ENCODE measurements around the gene GRAMD2B. TPM values are rescaled to one million over a fixed set of nuclear protein-coding genes. Genes with fewer than 3 reads are reported as not detected.

Gene GRAMD2B
- total RNA-seq, 1 experiment from 2014 or later = 4.1 TPM

DNA sequence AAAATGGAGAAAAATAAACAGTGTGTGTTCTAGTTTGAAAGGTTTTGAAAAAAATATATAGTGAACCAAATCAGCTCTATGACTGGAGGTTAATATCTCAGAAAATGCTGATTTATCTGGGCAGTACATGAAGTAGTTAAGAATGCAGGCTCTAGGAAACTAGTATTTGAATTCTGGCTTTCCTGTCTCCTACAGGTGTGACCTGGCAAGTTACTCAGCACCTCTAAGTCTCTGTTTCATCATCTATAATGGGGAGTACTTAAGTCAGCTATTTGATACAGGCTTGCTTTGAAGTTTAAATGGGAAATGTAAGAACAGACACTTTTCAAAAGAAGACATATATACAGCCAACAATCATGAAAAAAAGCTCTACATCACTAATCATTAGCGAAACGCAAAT is 5.2 kb downstream of the GRAMD2B start:
- Histone ChIP-seq H3K36me3 (ENCODE audit: control insufficient read depth, insufficient read depth, low read length) (no peaks in the 10 kb centered on the region), H3K9me3 (ENCODE audit: control insufficient read depth, insufficient read depth, low read depth, low read length) (no peaks in the 10 kb centered on the region), H3K4me3 (ENCODE audit: low read depth in 2 of 2, low read length in 2 of 2) (no peak overlapping the region), H3K27ac (ENCODE audit: low read length) (no peak overlapping the region), H3K4me1 (ENCODE audit: control insufficient read depth, insufficient read depth, low read length) (no peaks in the 10 kb centered on the region), H3K27me3 (ENCODE audit: control insufficient read depth, insufficient read depth, low read length) (no peaks in the 10 kb centered on the region)
- no TSS peak for BruUV-seq (replicated peaks)
- DNase-seq (ENCODE audit: low read depth, low spot score) = no peak
- POLR2A ChIA-PET = interaction anchor here (0.7 kb wide), 1 partner anchor 1650 kb away, joined by 4 read pairs; no protein-coding TSS in a partner anchor
- no peak for ATAC-seq
- intact Hi-C loops (cut with micrococcal nuclease; ENCODE audit: unreplicated experiment) (no loop called here), in situ Hi-C loops (cut with HindIII; ENCODE audit: low pct_unique_long_range_greater_than_20kb, low sequenced_read_pairs) (no loop called here)
- CTCF ChIA-PET = no interaction called here
- no peak for TF ChIP-seq REST (IDR thresholded peaks at IDR 0.05; ENCODE audit: insufficient read depth in 1 of 2, low read depth in 2 of 2, low read length in 1 of 2)
- no peak for TF ChIP-seq CTCF (IDR thresholded peaks at IDR 0.05)
- TF ChIP-seq POLR2AphosphoS5 (IDR thresholded peaks at IDR 0.05; ENCODE audit: low read depth, low read length) = no peak
- no peak for TF ChIP-seq TCF7L2 (IDR thresholded peaks at IDR 0.05; ENCODE audit: low read depth, low read length)
- TF ChIP-seq SIN3A (IDR thresholded peaks at IDR 0.05; ENCODE audit: borderline replicate concordance, insufficient read depth, low read depth, low read length) = no peak

DNA sequence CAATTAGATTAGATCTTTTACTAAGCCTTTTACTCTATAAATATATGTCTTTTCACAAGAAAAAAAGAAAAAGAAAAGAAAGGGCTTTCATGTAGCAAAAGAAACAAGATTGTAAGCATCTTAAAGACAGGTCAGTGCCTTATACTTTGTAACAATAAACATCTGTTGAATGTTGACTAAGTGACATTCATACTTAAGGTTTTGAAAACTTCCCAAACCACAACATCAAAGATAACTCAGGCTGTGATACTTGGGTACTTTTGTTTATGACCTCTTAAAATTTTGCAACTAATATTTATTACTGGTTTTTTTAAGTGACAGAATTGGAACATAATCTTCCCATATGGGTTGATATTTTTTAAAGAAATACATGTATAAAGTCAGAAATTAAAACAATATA is 7.4 kb downstream of the GRAMD2B start:
- in situ Hi-C loops (cut with HindIII; ENCODE audit: low pct_unique_long_range_greater_than_20kb, low sequenced_read_pairs) (no loop called here), intact Hi-C loops (cut with micrococcal nuclease; ENCODE audit: unreplicated experiment) (no loop called here)
- ChIA-PET CTCF (no interaction called here), POLR2A (no interaction called here)
- no peak for DNase-seq (ENCODE audit: low read depth, low spot score)
- H3K4me3 ChIP-seq (ENCODE audit: low read depth in 2 of 2, low read length in 2 of 2) = no peak overlapping the region
- no peaks in the 10 kb centered on the region for H3K36me3 ChIP-seq (ENCODE audit: control insufficient read depth, insufficient read depth, low read length)
- H3K4me1 ChIP-seq (ENCODE audit: control insufficient read depth, insufficient read depth, low read length) = no peaks in the 10 kb centered on the region
- TF ChIP-seq REST (IDR thresholded peaks at IDR 0.05; ENCODE audit: insufficient read depth in 1 of 2, low read depth in 2 of 2, low read length in 1 of 2) = no peak
- no peak for TF ChIP-seq CTCF (IDR thresholded peaks at IDR 0.05)
- TF ChIP-seq POLR2AphosphoS5 (IDR thresholded peaks at IDR 0.05; ENCODE audit: low read depth, low read length) = no peak
- no peaks in the 10 kb centered on the region for H3K27me3 ChIP-seq (ENCODE audit: control insufficient read depth, insufficient read depth, low read length)
- no peak overlapping the region for H3K27ac ChIP-seq (ENCODE audit: low read length)
- no peaks in the 10 kb centered on the region for H3K9me3 ChIP-seq (ENCODE audit: control insufficient read depth, insufficient read depth, low read depth, low read length)
- ATAC-seq = no peak
- no TSS peak for BruUV-seq (replicated peaks)
